Endothelial cell (in vitro differentiated cells): ENCODE measurements around the gene ZIC4. TPM values are rescaled to one million over a fixed set of nuclear protein-coding genes. Genes with fewer than 3 reads are reported as not detected.
A peak's percentile ranks its signal among the peaks of the same experiment; 100 is the strongest.

Source experiments
- DNase-seq: peaks from one replicate; pipeline ENCODE4 v3.0.0; 2021; ENCODE audit warnings: low spot score
- H3K27ac Mint-ChIP-seq: one replicate; pipeline ENCODE4 v1.8.0; 2021; ENCODE audit warnings: mixed read lengths, inconsistent platforms; ENCODE audit not compliant: unreplicated experiment
- H3K27me3 Mint-ChIP-seq: one replicate; pipeline ENCODE4 v1.8.0; 2021; ENCODE audit warnings: mild to moderate bottlenecking, moderate library complexity, mixed read lengths, inconsistent platforms; ENCODE audit not compliant: unreplicated experiment
- H3K36me3 Mint-ChIP-seq: one replicate; pipeline ENCODE4 v1.8.0; 2021; ENCODE audit warnings: mild to moderate bottlenecking, low read depth, mixed read lengths, inconsistent platforms; ENCODE audit not compliant: unreplicated experiment
- H3K4me1 Mint-ChIP-seq: one replicate; pipeline ENCODE4 v1.8.0; 2021; ENCODE audit warnings: mild to moderate bottlenecking, mixed read lengths, inconsistent platforms; ENCODE audit not compliant: unreplicated experiment
- H3K4me3 Mint-ChIP-seq: one replicate; pipeline ENCODE4 v1.8.0; 2021; ENCODE audit warnings: mild to moderate bottlenecking, mixed read lengths, inconsistent platforms; ENCODE audit not compliant: unreplicated experiment
- H3K9me3 Mint-ChIP-seq: one replicate; pipeline ENCODE4 v1.8.0; 2021; ENCODE audit warnings: mixed read lengths, inconsistent platforms; ENCODE audit not compliant: unreplicated experiment
- CTCF ChIP-seq: fragments of 200-600 bp; sonication (generic); IDR thresholded peaks from one replicate; pipeline ENCODE4 v1.5.0; 2021; ENCODE audit warnings: antibody characterized with exemption; ENCODE audit not compliant: unreplicated experiment
- long read RNA-seq: library from polyadenylated mRNA; unstranded; transcript quantifications from one replicate; pipeline ENCODE4 v2.0.0, GENCODE V29; 2020; ENCODE audit not compliant: unreplicated experiment
- total RNA-seq: library from RNA; stranded (reverse); fragmentation: NEBNext Ultra II Directional; extraction: Animal tissue kit (Norgen Biotek cat#: 25700); gene quantifications from one replicate; pipeline ENCODE4 v1.2.1, GENCODE V29; 2021; ENCODE audit not compliant: unreplicated experiment

ZIC4 gene
- 2.2 TPM for total RNA-seq
- long read RNA-seq: 0 reads

- no peak for DNase-seq
- Mint-ChIP-seq H3K9me3 (no peaks in the 10 kb centered on the region), H3K36me3 (no peaks in the 10 kb centered on the region), H3K27ac (peak within 1 kb of the TSS; percentile 42), H3K27me3 (peaks cover 58% of the 10 kb centered on the region), H3K4me1 (peaks cover 40% of the 10 kb centered on the region), H3K4me3 (peak within 1 kb of the TSS; percentile 47)
- no peak for TF ChIP-seq CTCF
These were observed at the start of gene ZIC4 for GRCh38 chr3:147406028-147406931. Gene ZIC4 (minus strand): TSS chr3:147406543. CDS start chr3:147402797, 3,746 bp downstream.

- Mint-ChIP-seq H3K4me3 (no peak overlapping the region), H3K9me3 (no peaks in the 10 kb centered on the region)
These were observed 43.3 kb upstream of the ZIC4 start for GRCh38 chr3:147449669-147450068.

GRCh38 chr3:147447224-147447623 lies 40.9 kb upstream of the ZIC4 start:
- no peak for TF ChIP-seq CTCF
- Mint-ChIP-seq H3K9me3 (no peaks in the 10 kb centered on the region), H3K27ac (no peak overlapping the region), H3K4me1 (no peaks in the 10 kb centered on the region), H3K27me3 (no peaks in the 10 kb centered on the region), H3K36me3 (no peaks in the 10 kb centered on the region), H3K4me3 (no peak overlapping the region)
- no peak for DNase-seq

More at GRCh38 chr3:147449669-147450068, 43.3 kb upstream of the ZIC4 start:
- peaks cover 1% of the 10 kb centered on the region for H3K27me3 Mint-ChIP-seq
- no peaks in the 10 kb centered on the region for H3K4me1 Mint-ChIP-seq
- no peak for DNase-seq
- no peak for TF ChIP-seq CTCF
- no peaks in the 10 kb centered on the region for H3K36me3 Mint-ChIP-seq
- H3K27ac Mint-ChIP-seq: no peak overlapping the region

GRCh38 chr3:147431751-147432150 lies 25.4 kb upstream of the ZIC4 start:
- DNase-seq: no peak
- Mint-ChIP-seq H3K9me3 (no peaks in the 10 kb centered on the region), H3K4me3 (no peak overlapping the region), H3K36me3 (no peaks in the 10 kb centered on the region), H3K27me3 (peaks cover 1% of the 10 kb centered on the region), H3K27ac (no peak overlapping the region), H3K4me1 (no peaks in the 10 kb centered on the region)
- TF ChIP-seq CTCF: no peak

GRCh38 chr3:147428754-147429153 lies 22.4 kb upstream of the ZIC4 start:
- Mint-ChIP-seq H3K27ac (no peak overlapping the region), H3K4me1 (peaks cover 7% of the 10 kb centered on the region), H3K9me3 (no peaks in the 10 kb centered on the region), H3K27me3 (peaks cover 3% of the 10 kb centered on the region), H3K4me3 (no peak overlapping the region), H3K36me3 (no peaks in the 10 kb centered on the region)
- DNase-seq: no peak
- no peak for TF ChIP-seq CTCF
